HG03378 (cell line): ENCODE data around the gene TAF11L5.
"Not testable (repeated sequence)": the region's sequence is repeated elsewhere in the genome, so short reads cannot be mapped to it uniquely, and the experiment has no call there.

ENCODE experiments used
- ATAC-seq: cut with Tn5 transposase; IDR thresholded peaks from one replicate; pipeline ENCODE4 v1.9.1; 2021; ENCODE audit warnings: mild to moderate bottlenecking, moderate library complexity; ENCODE audit not compliant: unreplicated experiment

TAF11L5 gene

DNA sequence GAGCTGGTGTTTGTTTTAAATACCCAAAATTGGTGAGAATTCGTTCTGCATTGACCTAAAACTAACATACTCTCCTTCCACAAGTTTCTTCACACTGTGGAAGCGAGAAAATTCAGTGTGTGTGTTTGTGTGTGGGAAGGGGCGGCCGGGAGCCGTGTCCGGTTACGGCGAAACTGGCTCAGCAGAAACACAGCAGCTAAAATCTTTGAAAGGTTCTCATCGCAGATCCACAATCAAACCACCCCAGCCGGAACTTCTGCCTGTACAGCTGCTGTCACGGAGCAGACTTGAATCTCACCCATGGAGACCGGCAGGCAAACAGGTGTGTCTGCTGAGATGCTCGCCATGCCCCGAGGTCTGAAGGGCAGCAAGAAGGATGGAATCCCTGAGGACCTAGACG lies at the start of gene TAF11L5:
TAF11L5 (plus strand) TSS at position 301 of the 400 bp plus-strand sequence.
- not testable (repeated sequence) for ATAC-seq

DNA sequence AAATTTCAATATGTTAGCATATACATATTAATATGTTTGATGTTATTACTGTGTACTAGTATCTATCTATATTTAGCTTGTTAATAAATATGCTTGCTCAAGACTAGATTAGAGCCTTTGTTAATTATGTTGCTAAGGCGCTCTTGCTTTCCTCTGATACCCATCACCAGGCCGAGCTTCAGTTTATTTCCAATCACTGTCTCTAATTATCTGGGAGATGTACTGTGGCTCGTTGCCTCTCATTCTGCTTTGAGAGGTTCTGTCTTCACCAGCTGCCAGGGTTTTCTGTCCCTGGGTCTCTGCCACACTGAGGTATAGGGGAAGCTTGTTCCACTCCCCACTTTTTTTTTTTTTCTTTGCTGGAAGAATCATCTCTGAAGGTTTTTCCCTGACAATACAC lies 48.0 kb upstream of the TAF11L5 start:
- no peak for ATAC-seq

DNA sequence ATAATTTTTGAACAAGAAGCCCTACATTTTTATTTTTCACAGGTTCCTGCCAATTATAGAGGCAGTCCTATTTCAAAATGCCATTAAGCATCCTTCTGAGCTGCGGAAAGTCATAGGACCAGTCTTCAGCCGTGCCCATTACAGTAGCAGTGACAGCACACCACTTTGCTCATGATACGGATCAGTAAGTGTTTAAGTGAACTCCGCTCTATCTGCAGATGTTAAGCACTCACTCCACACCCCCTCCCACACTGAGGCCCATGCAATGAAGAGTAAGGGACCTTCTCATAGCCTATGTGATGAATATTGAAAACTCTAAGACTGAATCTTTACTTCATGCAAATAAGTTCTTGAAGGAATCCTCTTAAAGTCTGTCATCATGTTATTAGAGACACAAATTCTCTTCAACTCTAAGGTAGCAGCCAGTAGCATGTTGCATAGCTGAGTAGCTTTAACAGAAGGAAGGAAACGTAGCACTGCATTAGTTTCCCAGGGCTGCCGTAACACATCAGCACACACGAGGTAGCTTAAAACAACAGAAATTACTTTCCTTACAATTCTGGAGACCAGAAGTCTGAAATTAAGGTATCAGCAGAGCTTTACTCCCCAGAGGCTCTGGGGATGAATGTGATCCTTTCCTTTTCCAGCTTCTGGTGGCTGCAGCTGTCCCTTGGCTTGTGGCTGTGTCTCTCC lies 47.3 kb upstream of the TAF11L5 start:
- no peak for ATAC-seq

GRCh38 chr5:17481378-17481777 lies 43.7 kb upstream of the TAF11L5 start:
- ATAC-seq = no peak

GRCh38 chr5:17482790-17483189 lies 42.2 kb upstream of the TAF11L5 start:
- ATAC-seq = no peak

- not testable (repeated sequence) for ATAC-seq
Observed at GRCh38 chr5:17486464-17487173, 38.4 kb upstream of the TAF11L5 start.

DNA sequence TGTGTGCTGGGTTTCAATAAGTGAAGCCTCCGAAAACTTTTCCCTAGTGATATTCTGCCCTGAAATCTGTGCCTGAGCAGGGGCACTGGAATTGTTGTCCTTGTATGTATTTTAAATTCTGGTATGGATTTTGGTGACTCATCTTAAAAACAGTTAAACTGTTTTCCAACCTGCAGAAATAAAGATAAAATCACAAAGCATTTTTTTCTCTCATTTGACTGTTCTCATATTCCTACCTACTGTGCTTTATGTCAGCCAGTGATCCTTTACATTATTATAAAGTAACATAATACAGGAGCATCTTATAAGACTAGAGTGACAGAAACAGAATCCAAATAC lies 37.9 kb upstream of the TAF11L5 start:
- ATAC-seq = no peak

GRCh38 chr5:17491257-17491656 lies 33.8 kb upstream of the TAF11L5 start:
- ATAC-seq = not testable (repeated sequence)

DNA sequence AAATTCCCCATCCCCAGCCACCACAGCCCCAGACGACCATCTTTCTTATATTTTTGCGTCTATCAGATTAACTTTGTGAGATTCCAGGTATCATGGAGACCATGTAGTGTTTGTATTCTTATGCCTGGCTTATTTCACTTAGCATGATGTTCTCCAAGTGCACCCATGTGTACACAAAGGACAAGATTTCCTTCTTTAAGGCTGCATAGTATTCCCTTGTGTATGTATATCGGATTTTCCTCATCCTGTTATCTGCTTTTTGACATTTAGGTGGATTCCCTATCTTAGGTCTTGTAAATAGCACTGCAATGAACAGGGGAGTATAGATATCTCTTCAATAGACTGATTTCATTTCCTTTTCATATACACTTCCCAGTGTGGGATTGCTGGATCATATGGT lies 32.3 kb upstream of the TAF11L5 start:
- no peak for ATAC-seq

GRCh38 chr5:17497446-17497845 lies 27.6 kb upstream of the TAF11L5 start:
- no peak for ATAC-seq

DNA sequence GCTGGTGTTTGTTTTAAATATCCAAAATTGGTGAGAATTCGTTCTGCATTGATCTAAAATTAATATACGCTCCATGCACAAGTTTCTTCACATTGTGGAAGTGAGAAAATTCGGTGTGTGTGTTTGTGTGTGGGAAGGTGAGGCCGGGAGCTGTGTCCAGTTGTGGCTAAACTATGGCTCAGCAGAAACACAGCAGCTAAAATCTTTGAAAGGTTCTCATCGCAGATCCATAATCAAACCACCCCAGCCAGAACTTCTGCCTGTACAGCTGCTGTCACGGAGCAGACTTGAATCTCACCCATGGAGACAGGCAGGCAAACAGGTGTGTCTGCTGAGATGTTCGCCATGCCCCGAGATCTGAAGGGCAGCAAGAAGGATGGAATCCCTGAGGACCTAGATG lies 27.1 kb upstream of the TAF11L5 start, which contains the start of gene TAF11L2:
TAF11L2 (plus strand) TSS at position 301 of the 400 bp plus-strand sequence.
- not testable (repeated sequence) for ATAC-seq

GRCh38 chr5:17511775-17512325 lies 13.2 kb upstream of the TAF11L5 start:
- no peak for ATAC-seq

GRCh38 chr5:17517526-17517925 lies 7.5 kb upstream of the TAF11L5 start:
- not testable (repeated sequence) for ATAC-seq

GRCh38 chr5:17518067-17518466 lies 7.0 kb upstream of the TAF11L5 start, which contains the start of gene TAF11L3:
TAF11L3 (plus strand) TSS chr5:17518367.
- not testable (repeated sequence) for ATAC-seq

GRCh38 chr5:17519508-17519907 lies 5.5 kb upstream of the TAF11L5 start:
- ATAC-seq = not testable (repeated sequence)

- ATAC-seq = not testable (repeated sequence)
Observed at GRCh38 chr5:17521501-17521900, 3.5 kb upstream of the TAF11L5 start, which contains the start of gene TAF11L4. TAF11L4 (plus strand) TSS chr5:17521801.

- not testable (repeated sequence) for ATAC-seq
Observed at GRCh38 chr5:17526504-17526903, 1.5 kb downstream of the TAF11L5 start.

DNA sequence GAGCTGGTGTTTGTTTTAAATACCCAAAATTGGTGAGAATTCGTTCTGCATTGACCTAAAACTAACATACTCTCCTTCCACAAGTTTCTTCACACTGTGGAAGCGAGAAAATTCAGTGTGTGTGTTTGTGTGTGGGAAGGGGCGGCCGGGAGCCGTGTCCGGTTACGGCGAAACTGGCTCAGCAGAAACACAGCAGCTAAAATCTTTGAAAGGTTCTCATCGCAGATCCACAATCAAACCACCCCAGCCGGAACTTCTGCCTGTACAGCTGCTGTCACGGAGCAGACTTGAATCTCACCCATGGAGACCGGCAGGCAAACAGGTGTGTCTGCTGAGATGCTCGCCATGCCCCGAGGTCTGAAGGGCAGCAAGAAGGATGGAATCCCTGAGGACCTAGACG lies 3.3 kb downstream of the TAF11L5 start, which contains the start of gene TAF11L6:
TAF11L6 (plus strand) TSS at position 301 of the 400 bp plus-strand sequence.
- not testable (repeated sequence) for ATAC-seq
